Keratinocyte (primary cell): Measurements from ENCODE around the gene SEC16A. TPM values are rescaled to one million over a fixed set of nuclear protein-coding genes. Genes with fewer than 3 reads are reported as not detected.

Experiments
- DNase-seq: peaks from one replicate; pipeline ENCODE4 v3.0.0-alpha.2; 2011; ENCODE audit warnings: low read depth, missing footprints, low spot score
- FAIRE-seq: peaks from 2 replicates; lab custom pipeline; 2011; peaks lifted over from hg19 to GRCh38; lab: Jason Lieb, UNC
- H2AFZ ChIP-seq: 2 replicates; pipeline ENCODE4 v1.6.0; 2012; ENCODE audit warnings: low read length, control low read depth, inconsistent platforms; ENCODE audit not compliant: control insufficient read depth
- H3K27ac ChIP-seq: 2 replicates; pipeline ENCODE4 v1.5.1; 2011; ENCODE audit warnings: low read length; ENCODE audit not compliant: control insufficient read depth, insufficient read depth
- H3K27me3 ChIP-seq: 3 replicates; pipeline ENCODE4 v1.6.0; 2011; ENCODE audit warnings: low read length; ENCODE audit not compliant: control insufficient read depth, insufficient read depth; ENCODE audit errors: extremely low read depth
- H3K36me3 ChIP-seq, 2 experiments: 2 replicates in 1 of 2; 3 replicates in 1 of 2; pipeline ENCODE4 v1.5.1; 2011; ENCODE audit warnings: low read length in 2 of 2, mild to moderate bottlenecking in 1 of 2; ENCODE audit not compliant: control insufficient read depth in 2 of 2, insufficient read depth in 2 of 2; ENCODE audit errors: extremely low read depth in 1 of 2
- H3K4me1 ChIP-seq: 3 replicates; pipeline ENCODE4 v1.5.1; 2011; ENCODE audit warnings: low read length; ENCODE audit not compliant: control insufficient read depth, insufficient read depth; ENCODE audit errors: extremely low read depth
- H3K4me2 ChIP-seq: 3 replicates; pipeline ENCODE4 v1.6.0; 2011; ENCODE audit warnings: low read depth, low read length; ENCODE audit not compliant: control insufficient read depth, insufficient read depth; ENCODE audit errors: extremely low read depth
- H3K4me3 ChIP-seq, 3 experiments: fragments of 200-600 bp in 1 of 3; sonication (generic) in 1 of 3; 2 replicates in 2 of 3; 3 replicates in 1 of 3; pipeline ENCODE4 v1.5.1; 2011 to 2016; ENCODE audit warnings: low read length in 3 of 3, mild to moderate bottlenecking in 3 of 3, control low read depth in 2 of 3, inconsistent platforms in 1 of 3, low read depth in 1 of 3, mixed read lengths in 1 of 3, mixed run types in 1 of 3, moderate library complexity in 1 of 3; ENCODE audit not compliant: control insufficient read depth in 2 of 3, insufficient read depth in 2 of 3; ENCODE audit errors: extremely low read depth in 1 of 3
- H3K79me2 ChIP-seq: 2 replicates; pipeline ENCODE4 v1.6.0; 2012; ENCODE audit warnings: low read length; ENCODE audit not compliant: control insufficient read depth, insufficient read depth
- H3K9ac ChIP-seq: 3 replicates; pipeline ENCODE4 v1.6.0; 2011; ENCODE audit warnings: low read length; ENCODE audit not compliant: control insufficient read depth, insufficient read depth; ENCODE audit errors: extremely low read depth
- H3K9me1 ChIP-seq: 3 replicates; pipeline ENCODE4 v1.6.0; 2011; ENCODE audit warnings: low read length; ENCODE audit not compliant: control insufficient read depth, insufficient read depth; ENCODE audit errors: extremely low read depth
- H3K9me3 ChIP-seq: 2 replicates; pipeline ENCODE4 v1.5.1; 2012; ENCODE audit warnings: low read depth, low read length; ENCODE audit not compliant: control insufficient read depth
- H4K20me1 ChIP-seq: 3 replicates; pipeline ENCODE4 v1.6.0; 2011; ENCODE audit warnings: low read length; ENCODE audit not compliant: control insufficient read depth, insufficient read depth; ENCODE audit errors: extremely low read depth
- EZH2 ChIP-seq: IDR thresholded peaks from one replicate; pipeline ENCODE4 v1.6.1; 2012; ENCODE audit warnings: inconsistent platforms, mild to moderate bottlenecking, low read length, moderate library complexity
- dilution Hi-C: fragments of 300-500 bp; cut with MboI; formaldehyde crosslinking; loops from one replicate; pipeline ENCODE4 v1.7.0; 2020; ENCODE audit warnings: low sequenced_read_pairs; ENCODE audit not compliant: extremely low pct_ligation_motif_present
- polyA plus RNA-seq, 5 experiments: library from polyadenylated mRNA; depleted of rRNA in 3 of 5; stranded (reverse) in 3 of 5; stranded (forward) in 1 of 5; unstranded in 1 of 5; fragments of >200 nt; gene quantifications; 1 replicate in 1 of 5; 2 replicates in 3 of 5; 3 replicates in 1 of 5; pipeline versions ENCODE4 v1.2.1 to v1.2.3, GENCODE V29; 2011 to 2012; ENCODE audit warnings: missing spikeins in 2 of 5, low read depth in 1 of 5, low replicate concordance in 1 of 5
- TF ChIP-seq, protein P1 (sequence below), 3 experiments: IDR thresholded peaks in 1 of 3; conservative IDR thresholded peaks in 1 of 3; optimal IDR thresholded peaks in 1 of 3; 2 replicates in 2 of 3; 3 replicates in 1 of 3; pipeline versions ENCODE3 to v1.5.1; 2011; ENCODE audit warnings: low read length in 3 of 3, mild to moderate bottlenecking in 3 of 3, moderate library complexity in 2 of 3, control low read depth in 1 of 3, inconsistent platforms in 1 of 3; ENCODE audit not compliant: insufficient read depth in 2 of 3; ENCODE audit errors: extremely low read depth in 1 of 3

SEC16A gene
- polyA plus RNA-seq, 1 donor (not counting 4 experiments of a cell fraction or from before 2014, with no cell fraction given) = 15.8 TPM

DNA sequence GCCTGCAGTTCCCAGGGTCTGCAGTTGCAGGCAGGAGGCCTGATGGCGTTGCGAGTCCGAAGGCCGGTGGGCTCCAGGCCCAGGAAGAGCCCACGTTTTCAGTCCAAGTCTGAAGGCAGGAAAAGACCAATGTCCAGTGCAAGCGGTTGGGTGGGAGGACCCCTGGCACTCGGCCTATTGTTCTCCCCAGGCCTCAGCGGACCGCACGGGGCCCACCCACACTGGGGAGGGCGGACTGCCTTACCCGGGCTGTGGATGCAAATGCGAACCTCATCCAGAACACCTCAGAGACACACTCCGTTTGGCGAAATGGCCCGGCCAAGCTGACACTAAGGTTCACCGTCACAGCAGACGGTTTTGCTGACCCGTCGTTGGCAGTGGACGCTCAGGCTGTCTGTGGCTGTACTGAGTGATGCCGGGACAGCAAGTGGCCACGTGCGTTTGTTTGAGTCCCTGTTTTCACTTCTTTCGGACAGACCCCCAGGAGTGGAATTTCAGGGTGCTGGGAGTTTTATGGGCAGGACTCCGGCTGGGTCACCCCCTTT is 10.2 kb upstream of the SEC16A start:
- no peak overlapping the region for H3K4me3 ChIP-seq
- H3K27me3 ChIP-seq = no peaks in the 10 kb centered on the region
- no peak overlapping the region for H3K4me2 ChIP-seq
- peaks cover 8 to 19% of the 10 kb centered on the region in 2 experiments for H3K36me3 ChIP-seq
- no peaks in the 10 kb centered on the region for H3K79me2 ChIP-seq
- no peaks in the 10 kb centered on the region for H3K9me3 ChIP-seq
- no peaks in the 10 kb centered on the region for H3K9me1 ChIP-seq
- peaks cover 8% of the 10 kb centered on the region for H4K20me1 ChIP-seq
- dilution Hi-C loops = no loop called here
- no peak overlapping the region for H3K9ac ChIP-seq
- H2AFZ ChIP-seq = no peak overlapping the region
- no peak for TF ChIP-seq EZH2
- TF ChIP-seq, protein P1, sequence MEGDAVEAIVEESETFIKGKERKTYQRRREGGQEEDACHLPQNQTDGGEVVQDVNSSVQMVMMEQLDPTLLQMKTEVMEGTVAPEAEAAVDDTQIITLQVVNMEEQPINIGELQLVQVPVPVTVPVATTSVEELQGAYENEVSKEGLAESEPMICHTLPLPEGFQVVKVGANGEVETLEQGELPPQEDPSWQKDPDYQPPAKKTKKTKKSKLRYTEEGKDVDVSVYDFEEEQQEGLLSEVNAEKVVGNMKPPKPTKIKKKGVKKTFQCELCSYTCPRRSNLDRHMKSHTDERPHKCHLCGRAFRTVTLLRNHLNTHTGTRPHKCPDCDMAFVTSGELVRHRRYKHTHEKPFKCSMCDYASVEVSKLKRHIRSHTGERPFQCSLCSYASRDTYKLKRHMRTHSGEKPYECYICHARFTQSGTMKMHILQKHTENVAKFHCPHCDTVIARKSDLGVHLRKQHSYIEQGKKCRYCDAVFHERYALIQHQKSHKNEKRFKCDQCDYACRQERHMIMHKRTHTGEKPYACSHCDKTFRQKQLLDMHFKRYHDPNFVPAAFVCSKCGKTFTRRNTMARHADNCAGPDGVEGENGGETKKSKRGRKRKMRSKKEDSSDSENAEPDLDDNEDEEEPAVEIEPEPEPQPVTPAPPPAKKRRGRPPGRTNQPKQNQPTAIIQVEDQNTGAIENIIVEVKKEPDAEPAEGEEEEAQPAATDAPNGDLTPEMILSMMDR (optimal IDR thresholded peaks at IDR 0.05 in 1 of 3, IDR thresholded peaks at IDR 0.05 in 1 of 3, conservative IDR thresholded peaks at IDR 0.05 in 1 of 3; ENCODE audit: extremely low read depth in 1 of 3, insufficient read depth in 2 of 3, low read length in 3 of 3) = no peak
- no peaks in the 10 kb centered on the region for H3K4me1 ChIP-seq
- FAIRE-seq = no peak
- no peak for DNase-seq
- no peak overlapping the region for H3K27ac ChIP-seq

DNA sequence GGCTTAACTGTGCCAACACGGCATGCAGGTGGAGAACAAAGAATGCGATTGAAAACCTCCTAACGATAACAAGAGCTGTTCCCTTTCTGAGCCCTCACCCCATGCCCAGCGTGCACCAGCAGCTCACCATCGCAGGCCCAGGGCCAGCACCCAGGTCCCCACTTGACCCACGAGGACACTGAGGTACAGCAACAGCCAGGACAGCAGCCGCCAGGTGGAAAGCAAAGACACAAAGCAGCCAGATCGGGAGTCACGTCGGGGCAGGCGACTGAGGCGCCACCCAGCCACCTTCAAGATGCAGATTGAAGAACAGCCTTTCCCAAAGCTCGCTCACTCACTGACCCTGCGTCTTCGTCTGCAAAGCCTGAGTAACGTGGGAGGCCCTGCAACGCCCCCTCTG is 6.9 kb upstream of the SEC16A start:
- Histone ChIP-seq H3K36me3 (peaks cover 0 to 2% of the 10 kb centered on the region in 2 experiments), H3K27ac (no peak overlapping the region), H2AFZ (no peak overlapping the region), H3K9me1 (no peaks in the 10 kb centered on the region), H3K9me3 (no peaks in the 10 kb centered on the region), H3K4me3 (no peak overlapping the region), H3K79me2 (no peaks in the 10 kb centered on the region), H3K4me2 (no peak overlapping the region), H3K27me3 (no peaks in the 10 kb centered on the region), H3K9ac (no peak overlapping the region), H3K4me1 (peaks cover 6% of the 10 kb centered on the region), H4K20me1 (peaks cover 10% of the 10 kb centered on the region)
- no peak for DNase-seq
- dilution Hi-C loops = no loop called here
- no peak for FAIRE-seq
- TF ChIP-seq, protein P1 (optimal IDR thresholded peaks at IDR 0.05 in 1 of 3, IDR thresholded peaks at IDR 0.05 in 1 of 3, conservative IDR thresholded peaks at IDR 0.05 in 1 of 3; ENCODE audit: extremely low read depth in 1 of 3, insufficient read depth in 2 of 3, low read length in 3 of 3) = no peak
- TF ChIP-seq EZH2 = no peak
